AG04450 (cell line): Measurements from ENCODE around the gene UVRAG. TPM values are rescaled to one million over a fixed set of nuclear protein-coding genes. Genes with fewer than 3 reads are reported as not detected.

Experiments used
- CTCF ChIA-PET: fragments of 300-600, 350-600 bp; formaldehyde crosslinking; extraction: SDS; loops from one replicate; lab custom pipeline; 2022; ENCODE audit warnings: antibody characterized with exemption, inconsistent platforms; lab: Charles Lee
- POLR2A ChIA-PET: fragments of 350-600 bp; formaldehyde crosslinking; extraction: SDS; loops from one replicate; lab custom pipeline; 2021; ENCODE audit warnings: antibody characterized with exemption, inconsistent platforms; lab: Yijun Ruan, JAX
- DNase-seq: peaks from one replicate; pipeline ENCODE4 v3.0.0-alpha.2; 2011; ENCODE audit warnings: low read depth, low spot score
- H3K27ac ChIP-seq: one replicate; pipeline ENCODE4 v1.5.1; 2012; ENCODE audit warnings: low read depth, low read length, control low read depth
- H3K27me3 ChIP-seq: one replicate; pipeline ENCODE4 v1.6.0; 2012; ENCODE audit warnings: low read length; ENCODE audit not compliant: control insufficient read depth, insufficient read depth
- H3K4me3 ChIP-seq: 2 replicates; pipeline ENCODE4 v1.5.1; 2011; ENCODE audit warnings: mild to moderate bottlenecking, low read depth, low read length, control low read depth
- H3K9me3 ChIP-seq: 2 replicates; pipeline ENCODE4 v1.5.1; 2012; ENCODE audit warnings: low read length; ENCODE audit not compliant: control insufficient read depth, insufficient read depth
- CTCF ChIP-seq: IDR thresholded peaks from 2 replicates; pipeline ENCODE4 v1.5.1; 2011; ENCODE audit warnings: low read depth, low read length, control low read depth, inconsistent platforms
- polyA plus RNA-seq: library from polyadenylated mRNA; depleted of rRNA; stranded (reverse); fragments of >200 nt; gene quantifications from 2 replicates; pipeline ENCODE4 v1.2.3, GENCODE V29; 2011

The UVRAG gene
- polyA plus RNA-seq, 1 experiment: 11.6 TPM

GRCh38 chr11:75800728-75801361, 14.2 kb upstream of the UVRAG start:
- no peak for TF ChIP-seq CTCF
- ChIA-PET POLR2A (no interaction called here), CTCF (interaction anchor here (0.7 to 3.7 kb wide), 4 partner anchors 67 to 518 kb away, joined by 3 to 87 read pairs (median 11); no protein-coding TSS in a partner anchor)
- H3K4me3 ChIP-seq: no peak overlapping the region
- no peak for DNase-seq
- no peaks in the 10 kb centered on the region for H3K9me3 ChIP-seq
- H3K27ac ChIP-seq: no peak overlapping the region
- peaks cover 3% of the 10 kb centered on the region for H3K27me3 ChIP-seq

- H3K27me3 ChIP-seq: peaks cover 3% of the 10 kb centered on the region
- no peaks in the 10 kb centered on the region for H3K9me3 ChIP-seq
- CTCF ChIA-PET: interaction anchor here (1.2 to 3.7 kb wide), 3 partner anchors 66 to 517 kb away, joined by 4 to 87 read pairs (median 18); no protein-coding TSS in a partner anchor
- POLR2A ChIA-PET: no interaction called here
- H3K4me3 ChIP-seq: no peak overlapping the region
- no peak overlapping the region for H3K27ac ChIP-seq
- no peak for TF ChIP-seq CTCF
- no peak for DNase-seq
Measured at GRCh38 chr11:75801362-75802020, 13.5 kb upstream of the UVRAG start.

- POLR2A ChIA-PET: interaction anchor here (0.6 kb wide), 1 partner anchor 243 kb away, joined by 5 read pairs; no protein-coding TSS in a partner anchor
- DNase-seq: no peak
- CTCF ChIA-PET: interaction anchor here (0.6 to 3.7 kb wide), 13 partner anchors 9 to 516 kb away, joined by 3 to 87 read pairs (median 4); no protein-coding TSS in a partner anchor
- H3K4me3 ChIP-seq: no peak overlapping the region
- H3K9me3 ChIP-seq: no peaks in the 10 kb centered on the region
- H3K27me3 ChIP-seq: peaks cover 3% of the 10 kb centered on the region
- H3K27ac ChIP-seq: no peak overlapping the region
- TF ChIP-seq CTCF: no peak
Measured at GRCh38 chr11:75802021-75802912, 12.7 kb upstream of the UVRAG start.

- Histone ChIP-seq H3K27ac (no peak overlapping the region), H3K4me3 (no peak overlapping the region), H3K9me3 (no peaks in the 10 kb centered on the region), H3K27me3 (peaks cover 3% of the 10 kb centered on the region)
- CTCF ChIA-PET: interaction anchor here (0.6 to 3.7 kb wide), 16 partner anchors 9 to 515 kb away, joined by 3 to 87 read pairs (median 4); no protein-coding TSS in a partner anchor
- DNase-seq: peak; percentile 37
- peak; percentile 95 for TF ChIP-seq CTCF
- POLR2A ChIA-PET: interaction anchor here (0.6 kb wide), 1 partner anchor 63 kb away, joined by 3 read pairs; no protein-coding TSS in a partner anchor
Measured at GRCh38 chr11:75802913-75803820, 11.8 kb upstream of the UVRAG start.
